ENCODE measurements around the gene CLCN4. TPM values are rescaled to one million over a fixed set of nuclear protein-coding genes. Genes with fewer than 3 reads are reported as not detected.

Gene CLCN4
- total RNA-seq, 1 donor from 2014 or later, result 13.8 TPM

DNA sequence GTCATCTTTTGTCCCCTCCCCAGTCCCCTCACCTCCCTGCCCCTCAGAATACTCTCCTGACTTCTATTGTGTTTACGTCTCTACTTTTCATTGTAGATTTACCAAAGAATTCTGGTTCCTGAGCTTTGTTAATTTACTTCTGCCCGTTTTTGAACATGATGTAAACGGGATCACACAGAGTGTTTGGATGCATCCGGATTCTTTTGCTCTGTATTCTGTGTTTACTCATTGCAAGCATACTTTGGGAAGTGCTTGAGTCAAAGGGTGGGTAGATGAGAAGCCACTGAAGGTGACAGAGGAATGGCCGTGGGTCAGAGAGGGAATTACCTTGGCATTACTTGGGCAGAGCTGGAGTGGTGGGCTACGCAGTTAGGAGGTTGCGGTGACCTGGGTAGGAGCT is 18.0 kb downstream of the CLCN4 start:
- peak in 1 of 2 donors; percentile 28 for ATAC-seq
- no peak for DNase-seq
- no peaks in the 10 kb centered on the region for H3K27me3 ChIP-seq (ENCODE audit: low read depth)
- H3K4me1 ChIP-seq, result peaks cover 8% of the 10 kb centered on the region
- no peaks in the 10 kb centered on the region for H3K9me3 ChIP-seq
- intact Hi-C loops (cut with DNase I), result no loop called here
- H3K36me3 ChIP-seq, result no peaks in the 10 kb centered on the region
- TF ChIP-seq, protein P1, sequence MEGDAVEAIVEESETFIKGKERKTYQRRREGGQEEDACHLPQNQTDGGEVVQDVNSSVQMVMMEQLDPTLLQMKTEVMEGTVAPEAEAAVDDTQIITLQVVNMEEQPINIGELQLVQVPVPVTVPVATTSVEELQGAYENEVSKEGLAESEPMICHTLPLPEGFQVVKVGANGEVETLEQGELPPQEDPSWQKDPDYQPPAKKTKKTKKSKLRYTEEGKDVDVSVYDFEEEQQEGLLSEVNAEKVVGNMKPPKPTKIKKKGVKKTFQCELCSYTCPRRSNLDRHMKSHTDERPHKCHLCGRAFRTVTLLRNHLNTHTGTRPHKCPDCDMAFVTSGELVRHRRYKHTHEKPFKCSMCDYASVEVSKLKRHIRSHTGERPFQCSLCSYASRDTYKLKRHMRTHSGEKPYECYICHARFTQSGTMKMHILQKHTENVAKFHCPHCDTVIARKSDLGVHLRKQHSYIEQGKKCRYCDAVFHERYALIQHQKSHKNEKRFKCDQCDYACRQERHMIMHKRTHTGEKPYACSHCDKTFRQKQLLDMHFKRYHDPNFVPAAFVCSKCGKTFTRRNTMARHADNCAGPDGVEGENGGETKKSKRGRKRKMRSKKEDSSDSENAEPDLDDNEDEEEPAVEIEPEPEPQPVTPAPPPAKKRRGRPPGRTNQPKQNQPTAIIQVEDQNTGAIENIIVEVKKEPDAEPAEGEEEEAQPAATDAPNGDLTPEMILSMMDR (IDR thresholded peaks at IDR 0.05), result no peak
- no peak overlapping the region for H3K4me3 ChIP-seq
- no peak overlapping the region for H3K27ac ChIP-seq

DNA sequence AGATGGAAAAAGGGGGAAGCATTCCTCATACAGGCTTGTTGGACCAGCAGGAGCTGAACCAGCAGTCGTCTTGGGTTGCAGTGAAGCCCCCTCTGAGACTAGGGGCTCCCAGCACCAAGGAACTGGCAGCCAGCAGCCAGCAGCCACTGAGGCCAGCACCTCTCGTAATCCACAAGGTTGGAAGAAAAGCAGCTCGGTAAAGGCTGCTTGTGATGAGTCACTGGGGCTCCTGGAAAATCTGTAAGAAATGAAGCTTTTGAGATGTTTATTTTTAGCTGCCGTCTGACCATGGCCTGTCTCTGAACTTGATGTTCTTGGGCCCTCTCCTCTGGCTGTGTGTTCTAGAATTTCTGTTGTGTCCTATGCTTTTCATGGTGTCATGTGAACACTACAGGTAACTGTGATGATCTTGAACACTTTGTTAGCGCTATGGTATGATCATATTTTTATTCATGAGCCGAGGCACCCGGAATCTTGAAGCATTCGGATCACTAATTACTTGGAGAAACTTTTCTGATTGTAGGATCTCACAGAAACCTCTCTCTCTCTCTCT is 18.6 kb downstream of the CLCN4 start:
- Histone ChIP-seq H3K9me3 (no peaks in the 10 kb centered on the region), H3K4me3 (no peak overlapping the region), H3K4me1 (peaks cover 8% of the 10 kb centered on the region), H3K36me3 (no peaks in the 10 kb centered on the region), H3K27ac (no peak overlapping the region), H3K27me3 (ENCODE audit: low read depth) (no peaks in the 10 kb centered on the region)
- TF ChIP-seq, protein P1 (IDR thresholded peaks at IDR 0.05), result no peak
- no peak for ATAC-seq
- no peak for DNase-seq
- intact Hi-C loops (cut with DNase I), result no loop called here

DNA sequence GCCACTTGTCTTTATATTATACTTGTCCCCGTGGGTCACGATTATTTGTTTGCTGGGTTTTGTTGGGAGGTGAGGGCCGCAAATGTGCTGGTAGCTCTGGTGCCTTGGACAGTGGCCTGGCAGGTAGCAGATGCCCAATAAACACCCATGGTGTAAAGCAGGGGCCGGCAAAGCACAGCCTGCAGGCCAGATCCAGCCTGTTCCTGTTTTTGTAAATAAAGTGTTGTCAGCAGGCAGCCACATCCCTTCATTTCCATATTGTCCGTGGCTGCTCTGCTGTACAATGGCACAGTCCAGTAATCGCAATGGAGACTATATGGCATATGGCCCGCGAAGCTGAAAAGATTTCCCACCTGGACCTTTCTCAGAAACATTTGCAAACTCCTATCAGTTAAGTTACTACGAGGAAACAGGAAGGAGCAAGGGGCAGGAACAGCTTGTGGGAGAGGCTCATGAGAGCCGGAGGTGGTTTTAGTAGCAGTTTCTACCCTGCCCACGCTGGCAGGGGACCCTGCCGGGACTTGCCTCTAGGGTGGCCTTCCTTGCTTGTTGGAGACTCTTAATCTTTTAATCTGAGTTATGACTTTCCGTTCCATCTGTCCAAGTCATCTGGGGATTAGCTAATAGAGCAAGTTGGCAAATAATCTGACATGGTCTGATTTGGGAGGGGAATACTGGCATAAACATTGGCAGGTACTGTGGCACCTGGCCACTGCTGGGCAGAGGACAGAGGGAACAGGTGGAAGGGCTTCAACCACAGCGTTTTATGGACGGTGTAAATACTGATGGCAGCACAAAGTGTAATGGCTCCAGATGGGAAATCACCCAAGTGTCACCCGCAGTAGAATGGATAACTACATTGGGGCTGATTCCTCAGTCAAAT is 19.6 kb downstream of the CLCN4 start:
- no peak for DNase-seq
- Histone ChIP-seq H3K9me3 (no peaks in the 10 kb centered on the region), H3K27me3 (ENCODE audit: low read depth) (no peaks in the 10 kb centered on the region), H3K36me3 (no peaks in the 10 kb centered on the region), H3K27ac (no peak overlapping the region), H3K4me3 (no peak overlapping the region), H3K4me1 (peaks cover 8% of the 10 kb centered on the region)
- intact Hi-C loops (cut with DNase I), result no loop called here
- ATAC-seq, result peak in 1 of 2 donors; percentile 25
- TF ChIP-seq, protein P1 (IDR thresholded peaks at IDR 0.05), result no peak

DNA sequence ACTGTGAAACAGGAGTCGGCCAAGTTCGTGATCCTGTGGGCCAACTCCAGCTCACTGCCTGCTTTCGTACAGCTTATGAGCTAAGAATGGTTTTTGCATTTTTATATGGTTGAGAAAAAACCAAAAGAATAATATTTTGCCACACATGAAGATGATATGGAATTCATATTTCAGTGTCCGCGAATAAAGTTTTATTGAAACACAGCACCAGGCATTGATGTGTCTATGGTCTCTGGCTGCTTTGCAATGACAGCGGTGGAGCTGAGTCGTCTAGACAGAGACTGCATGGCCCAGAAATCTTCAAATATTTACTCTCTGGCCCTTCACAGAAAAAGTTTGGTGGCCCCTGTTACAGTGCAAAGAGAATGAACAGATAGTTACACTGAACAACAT is 20.2 kb downstream of the CLCN4 start:
- intact Hi-C loops (cut with DNase I), result no loop called here
- Histone ChIP-seq H3K9me3 (no peaks in the 10 kb centered on the region), H3K4me3 (no peak overlapping the region), H3K36me3 (no peaks in the 10 kb centered on the region), H3K4me1 (peaks cover 8% of the 10 kb centered on the region), H3K27ac (no peak overlapping the region), H3K27me3 (ENCODE audit: low read depth) (no peaks in the 10 kb centered on the region)
- ATAC-seq, result no peak
- DNase-seq, result no peak
- TF ChIP-seq, protein P1 (IDR thresholded peaks at IDR 0.05), result no peak

DNA sequence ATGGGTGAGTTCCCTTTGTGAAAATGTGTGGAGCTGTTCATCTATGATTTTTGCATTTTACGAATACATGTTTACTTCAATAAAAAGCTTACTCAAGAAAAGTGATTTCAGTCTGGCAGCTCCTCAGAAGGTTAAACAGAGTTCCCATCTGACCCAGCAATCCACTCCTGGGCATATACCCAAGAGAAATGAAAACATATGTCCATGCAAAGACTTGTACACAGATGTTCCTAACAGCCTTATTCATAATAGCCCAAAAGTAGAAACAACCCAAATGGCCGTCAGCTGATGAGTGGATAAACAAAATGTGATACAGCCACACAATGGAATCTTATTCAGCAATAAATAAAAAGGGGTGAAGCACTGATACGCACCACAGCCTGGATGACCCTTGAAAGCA is 20.8 kb downstream of the CLCN4 start:
- Histone ChIP-seq H3K27ac (no peak overlapping the region), H3K27me3 (ENCODE audit: low read depth) (no peaks in the 10 kb centered on the region), H3K36me3 (no peaks in the 10 kb centered on the region), H3K9me3 (no peaks in the 10 kb centered on the region), H3K4me1 (peaks cover 8% of the 10 kb centered on the region), H3K4me3 (no peak overlapping the region)
- intact Hi-C loops (cut with DNase I), result no loop called here
- ATAC-seq, result no peak
- TF ChIP-seq, protein P1 (IDR thresholded peaks at IDR 0.05), result no peak
- no peak for DNase-seq

Measured in lower lobe of right lung (tissue), 2 donors.